Measurements from ENCODE around the gene CXXC5.

CXXC5 gene

GRCh38 chr5:139692679-139693308, 44.6 kb downstream of the CXXC5 start:
- no peak for DNase-seq (ENCODE audit: low read depth in 2 of 2)

GRCh38 chr5:139693676-139694364, 45.7 kb downstream of the CXXC5 start:
- no peak for DNase-seq (ENCODE audit: low read depth in 2 of 2)

GRCh38 chr5:139694556-139695177, 46.5 kb downstream of the CXXC5 start:
- no peak for DNase-seq (ENCODE audit: low read depth in 2 of 2)

GRCh38 chr5:139695178-139695573, 47.0 kb downstream of the CXXC5 start:
- no peak for DNase-seq (ENCODE audit: low read depth in 2 of 2)

- no peak for DNase-seq (ENCODE audit: low read depth in 2 of 2)
Observed at GRCh38 chr5:139696167-139696893, 48.2 kb downstream of the CXXC5 start.

GRCh38 chr5:139696894-139697658, 48.9 kb downstream of the CXXC5 start:
- DNase-seq (ENCODE audit: low read depth in 2 of 2): peak; percentile 77 to 83

GRCh38 chr5:139698490-139699146, 50.5 kb downstream of the CXXC5 start:
- DNase-seq (ENCODE audit: low read depth in 2 of 2): peak; percentile 80 to 83

GRCh38 chr5:139699351-139699750, 51.2 kb downstream of the CXXC5 start:
- no peak for DNase-seq (ENCODE audit: low read depth in 2 of 2)

GRCh38 chr5:139700711-139701055, 52.5 kb downstream of the CXXC5 start:
- no peak for DNase-seq (ENCODE audit: low read depth in 2 of 2)

- DNase-seq (ENCODE audit: low read depth in 2 of 2): no peak
Observed at GRCh38 chr5:139701056-139701741, 53.0 kb downstream of the CXXC5 start.

- no peak for DNase-seq (ENCODE audit: low read depth in 2 of 2)
Observed at GRCh38 chr5:139702548-139702947, 54.4 kb downstream of the CXXC5 start.

- no peak for DNase-seq (ENCODE audit: low read depth in 2 of 2)
Observed at GRCh38 chr5:139704748-139705147, 56.6 kb downstream of the CXXC5 start.

- no peak for DNase-seq (ENCODE audit: low read depth in 2 of 2)
Observed at GRCh38 chr5:139705191-139705590, 57.0 kb downstream of the CXXC5 start.

- DNase-seq (ENCODE audit: low read depth in 2 of 2): no peak
Observed at GRCh38 chr5:139705655-139706587, 57.8 kb downstream of the CXXC5 start.

- DNase-seq (ENCODE audit: low read depth in 2 of 2): no peak
Observed at GRCh38 chr5:139707445-139708003, 59.4 kb downstream of the CXXC5 start.

- no peak for DNase-seq (ENCODE audit: low read depth in 2 of 2)
Observed at GRCh38 chr5:139708434-139708861, 60.3 kb downstream of the CXXC5 start.

GRCh38 chr5:139708877-139709581, 60.9 kb downstream of the CXXC5 start:
- DNase-seq (ENCODE audit: low read depth in 2 of 2): no peak

GRCh38 chr5:139709582-139710318, 61.6 kb downstream of the CXXC5 start:
- DNase-seq (ENCODE audit: low read depth in 2 of 2): no peak
